Activated CD4-positive, alpha-beta T cell treated with anti-CD3 and anti-CD28 coated beads, Interleukin-2, amount 50 U/mL, for 1 hour (primary cell): ENCODE results near the gene ACD.

Source experiments
- DNase-seq: peaks from one replicate; pipeline ENCODE4 v3.0.0-alpha.2; 2020

ACD gene

DNA sequence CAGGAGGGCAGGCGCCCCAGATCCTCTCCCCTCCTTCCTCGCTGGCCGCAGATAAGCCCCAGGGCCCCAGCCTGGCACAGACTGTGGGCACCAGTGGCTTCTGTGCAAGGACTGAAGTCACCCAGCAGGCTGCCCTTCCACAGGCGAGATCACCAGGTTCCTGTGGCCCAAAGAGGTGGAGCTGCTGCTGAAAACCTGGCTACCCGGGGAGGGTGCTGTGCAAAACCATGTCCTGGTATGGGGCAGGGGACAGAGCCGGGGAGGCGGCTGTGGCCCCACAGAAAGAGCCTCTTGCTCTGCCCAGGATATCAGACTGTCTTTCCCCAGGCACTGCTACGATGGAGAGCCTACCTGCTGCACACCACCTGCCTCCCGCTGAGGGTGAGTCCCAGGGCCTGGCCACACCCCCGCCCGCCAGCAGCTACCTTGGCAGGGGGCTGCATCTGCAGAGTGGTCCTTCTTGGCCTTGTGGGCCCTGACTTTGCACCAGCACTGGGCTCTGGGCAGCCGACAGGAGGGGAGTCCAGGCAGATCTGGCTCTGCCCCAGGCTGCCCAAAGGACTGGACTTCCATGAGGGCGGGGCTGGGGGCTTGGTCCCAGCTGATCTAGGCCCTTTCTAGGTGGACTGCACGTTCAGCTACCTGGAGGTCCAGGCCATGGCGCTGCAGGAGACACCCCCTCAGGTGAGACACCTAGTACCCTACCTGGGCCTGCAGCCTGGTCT is 14.5 kb downstream of the ACD start:
- DNase-seq, result no peak

DNA sequence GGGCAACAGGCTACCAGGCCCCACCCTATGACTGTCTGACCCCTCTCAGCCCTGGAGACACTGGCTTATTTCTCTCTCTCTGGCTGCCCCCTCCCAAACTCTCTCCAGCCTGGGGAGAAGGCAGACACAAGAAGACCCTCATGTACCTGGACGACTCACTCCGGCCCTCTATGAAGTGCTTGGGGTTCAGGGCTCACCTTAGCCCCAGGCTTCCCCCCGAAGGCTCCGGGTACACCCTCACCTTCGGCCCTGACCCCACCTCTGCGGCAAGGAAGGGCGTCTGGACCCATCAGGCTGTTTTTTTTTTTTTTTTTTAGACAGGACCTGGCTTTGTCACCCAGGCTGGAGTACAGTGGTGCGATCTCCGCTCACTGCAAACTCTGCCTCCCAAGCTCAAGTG is 16.0 kb downstream of the ACD start:
- no peak for DNase-seq

GRCh38 chr16:67641779-67642708 is 18.0 kb downstream of the ACD start:
- no peak for DNase-seq

GRCh38 chr16:67637625-67638024 is 22.4 kb downstream of the ACD start:
- DNase-seq, result no peak

DNA sequence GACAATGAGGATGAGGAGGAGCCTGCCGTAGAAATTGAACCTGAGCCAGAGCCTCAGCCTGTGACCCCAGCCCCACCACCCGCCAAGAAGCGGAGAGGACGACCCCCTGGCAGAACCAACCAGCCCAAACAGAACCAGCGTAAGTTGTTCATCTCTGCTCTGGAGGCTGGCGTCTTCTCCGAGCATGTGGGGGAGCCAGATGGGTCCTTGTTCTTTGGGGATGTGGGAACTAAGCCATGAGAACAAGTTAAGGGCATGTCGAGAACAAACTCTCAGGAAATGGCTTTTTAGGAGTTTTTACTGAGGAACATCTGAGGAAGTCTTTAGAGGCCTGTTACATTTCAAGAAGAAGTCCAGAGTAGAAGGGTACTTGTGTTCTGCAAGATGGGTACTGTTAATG is 23.3 kb downstream of the ACD start:
- no peak for DNase-seq

GRCh38 chr16:67632415-67633172 is 27.5 kb downstream of the ACD start:
- no peak for DNase-seq

GRCh38 chr16:67628216-67628615 is 31.8 kb downstream of the ACD start:
- DNase-seq, result no peak

- peak; percentile 15 for DNase-seq
Measured at GRCh38 chr16:67613808-67614207, 46.3 kb downstream of the ACD start.

GRCh38 chr16:67608364-67608763 is 51.7 kb downstream of the ACD start:
- DNase-seq, result no peak
